NCI-H2107 (cell line): ENCODE results near the gene PAX8.
"Not testable (repeated sequence)": the region's sequence is repeated elsewhere in the genome, so short reads cannot be mapped to it uniquely, and the experiment has no call there.

ENCODE experiments used
- DNase-seq: peaks from one replicate; lab custom pipeline; 2025; lab: John Stamatoyannopoulos, UW

PAX8 gene

GRCh38 chr2:113288674-113289149 lies 10.0 kb upstream of the PAX8 start:
- not testable (repeated sequence) for DNase-seq

GRCh38 chr2:113288117-113288673 lies 9.5 kb upstream of the PAX8 start:
- DNase-seq, result not testable (repeated sequence)

GRCh38 chr2:113285816-113286215 lies 7.1 kb upstream of the PAX8 start:
- DNase-seq, result no peak

GRCh38 chr2:113284999-113285398 lies 6.3 kb upstream of the PAX8 start:
- DNase-seq, result not testable (repeated sequence)

GRCh38 chr2:113284476-113284875 lies 5.8 kb upstream of the PAX8 start:
- DNase-seq, result no peak

- no peak for DNase-seq
Observed at GRCh38 chr2:113283704-113284284, 5.1 kb upstream of the PAX8 start.

- DNase-seq, result no peak
Observed at GRCh38 chr2:113282747-113283533, 4.2 kb upstream of the PAX8 start.

GRCh38 chr2:113281910-113282746 lies 3.4 kb upstream of the PAX8 start:
- no peak for DNase-seq

- no peak for DNase-seq
Observed at GRCh38 chr2:113278073-113278741, 514 bp downstream of the PAX8 start.

GRCh38 chr2:113277474-113278072 lies 1.1 kb downstream of the PAX8 start:
- DNase-seq, result no peak

- no peak for DNase-seq
Observed at GRCh38 chr2:113276761-113277425, 1.8 kb downstream of the PAX8 start.

- DNase-seq, result no peak
Observed at GRCh38 chr2:113276216-113276760, 2.4 kb downstream of the PAX8 start.

- no peak for DNase-seq
Observed at GRCh38 chr2:113275556-113276215, 3.0 kb downstream of the PAX8 start.

GRCh38 chr2:113274432-113274831 lies 4.3 kb downstream of the PAX8 start:
- DNase-seq, result no peak

GRCh38 chr2:113273981-113274380 lies 4.7 kb downstream of the PAX8 start:
- no peak for DNase-seq

GRCh38 chr2:113273027-113273551 lies 5.6 kb downstream of the PAX8 start:
- DNase-seq, result no peak

- DNase-seq, result no peak
Observed at GRCh38 chr2:113272477-113272876, 6.2 kb downstream of the PAX8 start.

- no peak for DNase-seq
Observed at GRCh38 chr2:113268621-113269360, 9.9 kb downstream of the PAX8 start.

GRCh38 chr2:113266431-113266830 lies 12.3 kb downstream of the PAX8 start:
- DNase-seq, result no peak
